Measurements from ENCODE around the gene CUL9. TPM values are rescaled to one million over a fixed set of nuclear protein-coding genes. Genes with fewer than 3 reads are reported as not detected.

Gene CUL9
- total and polyA plus RNA-seq, 3 experiments from 2014 or later, result 9.0 to 38.3 (median 35.3) TPM

DNA sequence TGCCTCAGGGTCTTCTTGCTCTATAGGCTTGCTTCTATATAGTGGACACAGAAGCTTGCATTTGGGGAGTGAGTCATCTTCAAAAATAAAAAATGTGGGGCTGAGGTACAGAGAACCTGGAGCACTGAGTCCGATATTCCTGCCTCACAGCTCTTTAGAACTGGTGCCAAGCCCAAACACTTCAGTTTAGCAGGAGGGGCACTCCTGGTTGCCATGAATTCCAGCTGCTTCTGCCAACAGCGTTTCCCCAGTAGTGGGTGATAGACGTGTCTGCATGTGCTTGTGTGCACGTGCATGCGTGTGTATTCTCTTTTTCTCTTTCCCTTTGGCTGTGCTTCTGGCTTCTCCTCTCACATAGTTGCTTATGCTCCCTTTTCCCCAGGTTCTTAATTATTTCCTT, 35.4 kb downstream of the CUL9 start:
- Mint-ChIP-seq H3K27me3 (no peaks in the 10 kb centered on the region), H3K9me3 (no peaks in the 10 kb centered on the region), H3K27ac (peak overlapping the region in 3 of 8 donors; percentile 38 to 77 (median 47)), H3K4me3 (no peak overlapping the region), H3K4me1 (peaks cover 0 to 14% (median 8%) of the 10 kb centered on the region in 3 donors), H3K36me3 (peaks cover 8 to 76% (median 22%) of the 10 kb centered on the region in 3 donors)
- CTCF ChIA-PET, result no interaction called here
- POLR2A ChIA-PET, result no interaction called here
- Histone ChIP-seq H3K4me1 (ENCODE audit: insufficient read depth, low read length) (peaks cover 4% of the 10 kb centered on the region), H3K27ac (ENCODE audit: low read depth, low read length) (no peak overlapping the region), H3K36me3 (ENCODE audit: insufficient read depth, low read length) (no peaks in the 10 kb centered on the region), H3K9me3 (ENCODE audit: low read length) (no peaks in the 10 kb centered on the region), H3K4me3 (ENCODE audit: low read length) (no peak overlapping the region), H3K27me3 (ENCODE audit: insufficient read depth, low read length, poor library complexity, severe bottlenecking) (no peaks in the 10 kb centered on the region)
- DNase-seq, result no peak

DNA sequence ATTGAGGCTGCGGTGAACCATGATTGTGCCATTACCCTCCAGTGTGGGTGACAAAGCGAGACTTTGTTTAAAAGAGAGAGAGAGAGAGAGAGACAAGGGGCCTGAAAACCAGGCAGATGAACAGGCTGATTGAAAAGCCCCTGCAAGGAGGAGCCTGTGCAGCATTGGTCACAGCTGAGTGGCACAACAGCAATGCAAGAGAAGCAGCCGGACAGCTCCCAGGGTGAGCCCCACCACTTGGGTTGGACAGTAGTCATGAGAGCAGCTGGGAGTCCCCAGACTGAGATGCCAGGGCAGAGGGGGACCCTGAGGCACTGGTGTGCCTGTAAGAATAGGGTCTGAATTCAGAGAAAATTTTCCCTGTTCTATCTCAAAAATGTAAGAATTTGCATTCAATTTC, 37.1 kb downstream of the CUL9 start:
- peak overlapping the region in 4 of 8 donors; percentile 31 to 84 (median 64) for H3K27ac Mint-ChIP-seq
- H3K27ac ChIP-seq (ENCODE audit: low read depth, low read length), result no peak overlapping the region
- peaks cover 11 to 74% (median 17%) of the 10 kb centered on the region in 3 donors for H3K36me3 Mint-ChIP-seq
- ChIA-PET CTCF (interaction anchor here (3.5 kb wide), 1 partner anchor 10 kb away, joined by 24 read pairs; the partner anchor contains the start of gene DNPH1), POLR2A (no interaction called here)
- no peaks in the 10 kb centered on the region for H3K27me3 Mint-ChIP-seq
- H3K4me1 ChIP-seq (ENCODE audit: insufficient read depth, low read length), result peaks cover 14% of the 10 kb centered on the region
- peaks cover 8 to 30% (median 19%) of the 10 kb centered on the region in 3 donors for H3K4me1 Mint-ChIP-seq
- H3K36me3 ChIP-seq (ENCODE audit: insufficient read depth, low read length), result no peaks in the 10 kb centered on the region
- DNase-seq, result no peak
- no peak overlapping the region for H3K4me3 ChIP-seq (ENCODE audit: low read length)
- H3K4me3 Mint-ChIP-seq, result no peak overlapping the region
- no peaks in the 10 kb centered on the region for H3K9me3 ChIP-seq (ENCODE audit: low read length)
- H3K9me3 Mint-ChIP-seq, result no peaks in the 10 kb centered on the region
- H3K27me3 ChIP-seq (ENCODE audit: insufficient read depth, low read length, poor library complexity, severe bottlenecking), result no peaks in the 10 kb centered on the region

DNA sequence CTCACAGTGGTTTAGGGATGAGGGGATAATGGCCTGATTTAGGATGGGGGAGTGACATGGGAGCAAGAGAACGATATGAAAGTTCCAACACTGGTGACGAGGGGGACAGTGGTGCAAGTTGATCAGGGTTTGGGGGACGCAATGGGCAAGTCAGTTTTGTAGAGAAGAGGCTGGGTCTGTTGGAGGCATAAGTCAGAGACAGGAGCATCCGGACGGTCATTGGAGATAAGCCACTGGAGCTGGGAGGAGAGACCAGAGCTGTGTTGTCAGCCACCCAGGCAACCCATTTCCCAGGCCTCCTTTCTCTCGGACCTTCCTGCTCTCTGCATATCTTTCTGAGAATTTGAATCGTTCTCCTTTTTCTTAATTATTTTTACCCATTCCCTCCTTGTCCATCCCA, 37.8 kb downstream of the CUL9 start:
- peaks cover 11 to 74% (median 17%) of the 10 kb centered on the region in 3 donors for H3K36me3 Mint-ChIP-seq
- H3K4me3 Mint-ChIP-seq, result no peak overlapping the region
- Histone ChIP-seq H3K4me3 (ENCODE audit: low read length) (no peak overlapping the region), H3K36me3 (ENCODE audit: insufficient read depth, low read length) (no peaks in the 10 kb centered on the region), H3K27ac (ENCODE audit: low read depth, low read length) (no peak overlapping the region), H3K4me1 (ENCODE audit: insufficient read depth, low read length) (peaks cover 21% of the 10 kb centered on the region), H3K27me3 (ENCODE audit: insufficient read depth, low read length, poor library complexity, severe bottlenecking) (no peaks in the 10 kb centered on the region), H3K9me3 (ENCODE audit: low read length) (no peaks in the 10 kb centered on the region)
- H3K27ac Mint-ChIP-seq, result peak overlapping the region in 5 of 8 donors; percentile 1 to 84 (median 29)
- ChIA-PET CTCF (interaction anchor here (3.5 kb wide), 1 partner anchor 9 kb away, joined by 24 read pairs; the partner anchor contains the start of gene DNPH1), POLR2A (interaction anchor here (0.7 kb wide), 1 partner anchor 10 kb away, joined by 3 read pairs; the partner anchor contains the start of gene DNPH1)
- no peaks in the 10 kb centered on the region for H3K9me3 Mint-ChIP-seq
- no peak for DNase-seq
- no peaks in the 10 kb centered on the region for H3K27me3 Mint-ChIP-seq
- peaks cover 14 to 36% (median 25%) of the 10 kb centered on the region in 3 donors for H3K4me1 Mint-ChIP-seq

DNA sequence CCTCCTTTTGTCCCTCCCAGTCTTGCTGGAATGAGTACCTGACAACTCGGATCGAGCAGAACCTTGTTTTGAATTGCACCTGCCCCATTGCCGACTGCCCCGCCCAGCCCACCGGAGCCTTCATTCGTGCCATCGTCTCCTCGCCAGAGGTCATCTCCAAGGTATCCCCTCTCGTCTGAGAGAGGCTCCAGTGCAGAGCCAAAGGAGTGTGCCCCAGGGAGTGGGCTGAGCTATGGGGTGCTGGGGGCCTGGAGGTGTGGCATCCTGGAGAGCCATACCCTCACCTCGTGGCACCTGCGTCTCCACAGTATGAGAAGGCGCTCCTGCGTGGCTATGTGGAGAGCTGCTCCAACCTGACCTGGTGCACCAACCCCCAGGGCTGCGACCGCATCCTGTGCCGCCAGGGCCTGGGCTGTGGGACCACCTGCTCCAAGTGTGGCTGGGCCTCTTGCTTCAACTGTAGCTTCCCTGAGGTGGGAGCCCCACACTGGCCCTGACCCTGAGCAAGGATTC, 38.5 kb downstream of the CUL9 start:
- Mint-ChIP-seq H3K36me3 (peaks cover 11 to 69% (median 14%) of the 10 kb centered on the region in 3 donors), H3K27me3 (no peaks in the 10 kb centered on the region), H3K4me1 (peaks cover 17 to 41% (median 29%) of the 10 kb centered on the region in 3 donors), H3K27ac (peak overlapping the region in 6 of 8 donors; percentile 17 to 98 (median 68)), H3K9me3 (no peaks in the 10 kb centered on the region), H3K4me3 (peak overlapping the region in 1 of 7 donors; percentile 67)
- POLR2A ChIA-PET, result interaction anchor here (0.7 kb wide), 1 partner anchor 9 kb away, joined by 3 read pairs; the partner anchor contains the start of gene DNPH1
- DNase-seq, result no peak
- no peaks in the 10 kb centered on the region for H3K27me3 ChIP-seq (ENCODE audit: insufficient read depth, low read length, poor library complexity, severe bottlenecking)
- no peaks in the 10 kb centered on the region for H3K36me3 ChIP-seq (ENCODE audit: insufficient read depth, low read length)
- H3K4me3 ChIP-seq (ENCODE audit: low read length), result no peak overlapping the region
- CTCF ChIA-PET, result interaction anchor here (3.5 kb wide), 1 partner anchor 9 kb away, joined by 24 read pairs; the partner anchor contains the start of gene DNPH1
- no peak overlapping the region for H3K27ac ChIP-seq (ENCODE audit: low read depth, low read length)
- H3K4me1 ChIP-seq (ENCODE audit: insufficient read depth, low read length), result peaks cover 26% of the 10 kb centered on the region
- H3K9me3 ChIP-seq (ENCODE audit: low read length), result no peaks in the 10 kb centered on the region

DNA sequence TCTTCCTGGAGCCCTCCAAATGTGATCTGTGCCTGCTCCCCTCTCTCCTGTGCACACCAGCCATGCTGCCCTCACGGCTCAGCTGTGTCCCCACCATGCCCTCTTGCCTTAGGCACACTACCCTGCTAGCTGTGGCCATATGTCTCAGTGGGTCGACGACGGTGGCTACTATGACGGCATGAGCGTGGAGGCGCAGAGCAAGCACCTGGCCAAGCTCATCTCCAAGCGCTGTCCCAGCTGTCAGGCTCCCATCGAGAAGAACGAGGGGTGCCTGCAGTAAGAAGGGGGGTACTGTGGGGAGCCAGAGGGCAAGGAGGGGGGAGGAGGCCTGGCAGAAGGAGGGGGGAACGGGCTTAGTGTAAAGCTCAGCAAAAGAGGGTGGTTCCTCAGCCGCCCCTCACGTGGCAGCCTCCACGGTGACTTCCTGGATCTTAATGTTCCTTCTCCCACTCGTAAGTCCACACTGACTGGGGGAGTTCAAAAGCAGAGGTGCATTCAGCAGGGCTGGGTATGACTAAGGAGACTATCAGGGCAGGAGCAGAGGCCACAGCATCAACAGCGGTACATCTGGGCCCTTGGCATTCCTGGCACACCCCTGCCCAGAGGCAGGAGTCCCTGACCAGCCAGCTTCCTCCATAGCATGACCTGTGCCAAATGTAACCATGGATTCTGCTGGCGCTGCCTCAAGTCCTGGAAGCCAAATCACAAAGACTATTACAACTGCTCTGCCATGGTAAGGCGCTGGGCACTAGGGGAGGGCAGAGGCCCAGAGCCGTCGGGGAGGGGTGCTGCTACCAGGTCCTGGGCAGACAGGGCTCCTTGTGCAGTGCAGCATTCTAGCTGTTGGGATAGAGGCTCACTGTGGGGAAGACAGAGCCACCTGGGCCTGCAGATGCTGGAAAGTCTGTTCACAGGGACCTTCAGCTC, 39.3 kb downstream of the CUL9 start:
- Mint-ChIP-seq H3K4me1 (peaks cover 18 to 49% (median 35%) of the 10 kb centered on the region in 3 donors), H3K27me3 (peaks cover 0 to 1% of the 10 kb centered on the region in 2 donors)

DNA sequence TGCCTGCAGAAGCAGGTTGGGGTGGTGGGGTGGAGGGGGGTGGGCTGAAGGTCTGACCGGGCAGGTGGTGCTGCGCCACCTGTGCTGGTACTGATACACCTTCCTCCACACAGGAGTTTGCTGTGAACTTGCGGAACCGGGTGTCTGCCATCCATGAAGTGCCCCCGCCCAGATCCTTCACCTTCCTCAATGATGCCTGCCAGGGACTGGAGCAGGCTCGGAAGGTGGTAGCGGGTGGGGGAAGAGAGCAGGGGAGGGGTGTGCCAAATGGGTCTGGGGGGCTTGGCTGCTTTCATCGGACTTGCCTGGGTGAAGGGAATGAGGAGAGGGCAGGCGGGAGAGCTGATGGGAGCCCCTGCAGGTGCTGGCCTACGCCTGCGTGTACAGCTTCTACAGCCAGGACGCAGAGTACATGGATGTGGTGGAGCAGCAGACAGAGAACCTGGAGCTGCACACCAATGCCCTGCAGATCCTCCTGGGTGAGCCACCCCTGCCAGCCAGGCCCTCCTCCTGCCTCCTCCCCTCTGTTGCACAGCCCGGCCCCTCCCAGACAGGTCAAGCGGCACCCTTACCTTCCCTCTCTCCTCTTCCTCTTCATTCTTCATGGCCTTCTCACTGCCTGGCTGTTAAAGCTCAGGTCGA, 40.5 kb downstream of the CUL9 start:
- Histone ChIP-seq H3K4me1 (ENCODE audit: insufficient read depth, low read length) (peaks cover 32% of the 10 kb centered on the region), H3K27me3 (ENCODE audit: insufficient read depth, low read length, poor library complexity, severe bottlenecking) (no peaks in the 10 kb centered on the region), H3K36me3 (ENCODE audit: insufficient read depth, low read length) (no peaks in the 10 kb centered on the region), H3K9me3 (ENCODE audit: low read length) (no peaks in the 10 kb centered on the region), H3K4me3 (ENCODE audit: low read length) (no peak overlapping the region), H3K27ac (ENCODE audit: low read depth, low read length) (no peak overlapping the region)
- CTCF ChIA-PET, result no interaction called here
- Mint-ChIP-seq H3K27me3 (peaks cover 0 to 2% of the 10 kb centered on the region in 2 donors), H3K4me1 (peaks cover 21 to 55% (median 40%) of the 10 kb centered on the region in 3 donors), H3K27ac (peak overlapping the region; percentile 87 to 100 (median 99)), H3K9me3 (no peaks in the 10 kb centered on the region), H3K36me3 (peaks cover 7 to 50% (median 9%) of the 10 kb centered on the region in 3 donors), H3K4me3 (peak overlapping the region in 2 of 7 donors; percentile 38 to 63)
- no peak for DNase-seq
- POLR2A ChIA-PET, result no interaction called here

More for the DNA sequence above, 39.3 kb downstream of the CUL9 start:
- Mint-ChIP-seq H3K27ac (peak overlapping the region; percentile 67 to 99 (median 91)), H3K9me3 (no peaks in the 10 kb centered on the region), H3K36me3 (peaks cover 11 to 62% (median 11%) of the 10 kb centered on the region in 3 donors), H3K4me3 (peak overlapping the region in 1 of 7 donors; percentile 67)
- DNase-seq, result no peak
- no peaks in the 10 kb centered on the region for H3K9me3 ChIP-seq (ENCODE audit: low read length)
- ChIA-PET CTCF (interaction anchor here (3.5 kb wide), 1 partner anchor 8 kb away, joined by 24 read pairs; the partner anchor contains the start of gene DNPH1), POLR2A (no interaction called here)
- H3K27ac ChIP-seq (ENCODE audit: low read depth, low read length), result no peak overlapping the region
- H3K36me3 ChIP-seq (ENCODE audit: insufficient read depth, low read length), result no peaks in the 10 kb centered on the region
- no peak overlapping the region for H3K4me3 ChIP-seq (ENCODE audit: low read length)
- H3K4me1 ChIP-seq (ENCODE audit: insufficient read depth, low read length), result peaks cover 32% of the 10 kb centered on the region
- no peaks in the 10 kb centered on the region for H3K27me3 ChIP-seq (ENCODE audit: insufficient read depth, low read length, poor library complexity, severe bottlenecking)

DNA sequence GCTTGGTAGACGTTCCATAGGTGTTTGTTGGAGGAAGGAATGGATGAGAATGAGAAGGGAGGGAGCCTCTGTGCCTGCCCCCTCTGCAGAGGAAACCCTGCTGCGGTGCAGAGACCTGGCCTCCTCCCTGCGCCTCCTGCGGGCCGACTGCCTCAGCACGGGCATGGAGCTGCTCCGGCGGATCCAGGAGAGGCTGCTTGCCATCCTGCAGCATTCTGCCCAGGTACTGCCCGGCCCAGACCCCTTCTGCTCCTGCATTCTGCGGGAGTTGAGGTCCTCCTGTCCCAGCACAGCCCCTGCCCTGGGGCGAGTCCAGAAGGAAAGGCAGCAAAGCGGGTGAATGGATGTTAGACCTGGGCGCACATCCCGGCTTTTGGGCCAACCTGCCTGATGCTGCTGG, 41.2 kb downstream of the CUL9 start:
- H3K4me3 Mint-ChIP-seq, result peak overlapping the region in 2 of 7 donors; percentile 6 to 63
- no peak overlapping the region for H3K4me3 ChIP-seq (ENCODE audit: low read length)
- DNase-seq, result no peak
- peak overlapping the region; percentile 98 to 100 (median 99) for H3K27ac Mint-ChIP-seq
- no peaks in the 10 kb centered on the region for H3K9me3 Mint-ChIP-seq
- H3K4me1 ChIP-seq (ENCODE audit: insufficient read depth, low read length), result peaks cover 35% of the 10 kb centered on the region
- peak overlapping the region; percentile 92 for H3K27ac ChIP-seq (ENCODE audit: low read depth, low read length)
- peaks cover 5 to 46% (median 7%) of the 10 kb centered on the region in 3 donors for H3K36me3 Mint-ChIP-seq
- H3K27me3 ChIP-seq (ENCODE audit: insufficient read depth, low read length, poor library complexity, severe bottlenecking), result no peaks in the 10 kb centered on the region
- H3K4me1 Mint-ChIP-seq, result peaks cover 22 to 62% (median 46%) of the 10 kb centered on the region in 3 donors
- H3K27me3 Mint-ChIP-seq, result peaks cover 0 to 2% of the 10 kb centered on the region in 2 donors
- H3K36me3 ChIP-seq (ENCODE audit: insufficient read depth, low read length), result no peaks in the 10 kb centered on the region
- ChIA-PET POLR2A (interaction anchor here (0.5 kb wide), 1 partner anchor 198 kb away, joined by 3 read pairs; no protein-coding TSS in a partner anchor), CTCF (no interaction called here)
- H3K9me3 ChIP-seq (ENCODE audit: low read length), result no peaks in the 10 kb centered on the region

Data from CD8-positive, alpha-beta memory T cell (primary cell).